ENCODE data around the gene C16orf95.

DNA sequence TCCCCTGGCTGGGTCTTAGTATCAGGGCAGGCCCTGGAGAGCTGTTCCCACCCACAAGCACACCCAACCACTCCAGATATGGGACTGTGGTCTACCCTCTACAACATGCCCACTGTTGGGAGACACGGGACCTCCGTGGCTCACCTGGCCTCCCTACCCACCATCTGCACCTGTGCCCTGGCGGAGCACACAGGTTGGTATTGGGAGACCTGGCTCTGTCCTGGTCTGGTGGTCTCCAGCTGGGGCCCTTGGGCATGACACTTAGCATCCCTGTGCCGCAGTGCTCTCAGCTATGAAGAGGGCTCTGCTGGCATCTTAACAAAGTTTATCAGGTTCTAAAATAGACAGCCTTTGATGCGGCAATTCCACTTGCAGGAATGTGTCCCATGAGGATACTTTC, 5.8 kb downstream of the C16orf95 start:
- no peak for TF ChIP-seq TAF1 (IDR thresholded peaks at IDR 0.05; ENCODE audit: low read depth)
- TF ChIP-seq FOXM1 (IDR thresholded peaks at IDR 0.05; ENCODE audit: borderline replicate concordance, low read depth) = no peak
- TF ChIP-seq, protein P1, sequence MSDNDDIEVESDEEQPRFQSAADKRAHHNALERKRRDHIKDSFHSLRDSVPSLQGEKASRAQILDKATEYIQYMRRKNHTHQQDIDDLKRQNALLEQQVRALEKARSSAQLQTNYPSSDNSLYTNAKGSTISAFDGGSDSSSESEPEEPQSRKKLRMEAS (IDR thresholded peaks at IDR 0.05) = no peak
- no peak for TF ChIP-seq EP300 (IDR thresholded peaks at IDR 0.05; ENCODE audit: borderline replicate concordance)
- no peak for TF ChIP-seq YY1 (IDR thresholded peaks at IDR 0.05; ENCODE audit: low read depth)
- no peak for TF ChIP-seq CEBPB (IDR thresholded peaks at IDR 0.05)

Data from Ishikawa (cell line).